SK-N-SH (cell line): Measurements from ENCODE around the gene CUEDC2. TPM values are rescaled to one million over a fixed set of nuclear protein-coding genes. Genes with fewer than 3 reads are reported as not detected.

Experiments used
- CTCF ChIA-PET: fragments of 300-600, 350-600 bp; formaldehyde crosslinking; extraction: SDS; loops from one replicate; lab custom pipeline; 2021; lab: Yijun Ruan, JAX
- POLR2A ChIA-PET: fragments of 350-600 bp; sonication (Branson Sonifier 250); formaldehyde crosslinking; extraction: SDS; loops from one replicate; lab custom pipeline; 2020; ENCODE audit warnings: antibody characterized with exemption, inconsistent platforms; lab: Yijun Ruan, JAX
- DNase-seq: peaks from one replicate; pipeline ENCODE4 v3.0.0; 2012
- H2AFZ ChIP-seq: fragments of 200-600 bp; sonication (generic); 2 replicates; pipeline ENCODE4 v1.8.1; 2016; ENCODE audit warnings: antibody characterized with exemption, mild to moderate bottlenecking, low read depth
- H3F3A ChIP-seq: fragments of 200-600 bp; sonication (generic); replicated peaks from 2 replicates; pipeline ENCODE3; 2016; ENCODE audit warnings: antibody characterized with exemption, mild to moderate bottlenecking; ENCODE audit not compliant: insufficient read depth
- H3K27ac ChIP-seq, 2 experiments: fragments of 200-500 bp in 1 of 2; fragments of 200-600 bp in 1 of 2; sonication (Bioruptor generic) in 1 of 2; sonication (generic), shearing (Covaris generic) in 1 of 2; 2 replicates each; pipeline versions ENCODE4 v1.5.1 to v1.6.1; 2014 to 2016; ENCODE audit warnings: low read depth in 2 of 2, inconsistent platforms in 1 of 2, low read length in 1 of 2, mild to moderate bottlenecking in 1 of 2, mixed read lengths in 1 of 2
- H3K27me3 ChIP-seq: fragments of 200-600 bp; sonication (generic), shearing (Covaris generic); 2 replicates; pipeline ENCODE4 v1.6.1; 2016; ENCODE audit warnings: mixed run types; ENCODE audit not compliant: insufficient read depth
- H3K36me3 ChIP-seq, 2 experiments: fragments of 200-500 bp in 1 of 2; fragments of 200-600 bp in 1 of 2; sonication (Bioruptor generic) in 1 of 2; sonication (generic) in 1 of 2; replicated peaks in 1 of 2; 2 replicates each; pipeline versions ENCODE3 to v1.5.1; 2014 to 2016; ENCODE audit warnings: low read length in 1 of 2, mild to moderate bottlenecking in 1 of 2; ENCODE audit not compliant: insufficient read depth in 2 of 2, control insufficient read depth in 1 of 2
- H3K4me1 ChIP-seq, 2 experiments: fragments of 200-500 bp in 1 of 2; fragments of 200-600 bp in 1 of 2; sonication (Bioruptor generic) in 1 of 2; sonication (generic), shearing (Covaris generic) in 1 of 2; 2 replicates each; pipeline versions ENCODE4 v1.5.1 to v1.6.1; 2014 to 2016; ENCODE audit warnings: low read depth in 1 of 2, low read length in 1 of 2, mixed run types in 1 of 2; ENCODE audit not compliant: insufficient read depth in 2 of 2, control insufficient read depth in 1 of 2
- H3K4me2 ChIP-seq: fragments of 200-600 bp; sonication (generic), shearing (Covaris generic); 2 replicates; pipeline ENCODE4 v1.6.1; 2017; ENCODE audit warnings: mixed run types
- H3K4me3 ChIP-seq, 2 experiments: fragments of 200-500 bp in 1 of 2; fragments of 200-600 bp in 1 of 2; sonication (Bioruptor generic) in 1 of 2; sonication (generic), shearing (Covaris generic) in 1 of 2; 2 replicates each; pipeline versions ENCODE4 v1.5.1 to v1.8.1; 2014 to 2016; ENCODE audit warnings: low read depth in 2 of 2, inconsistent platforms in 1 of 2, low read length in 1 of 2, mild to moderate bottlenecking in 1 of 2, mixed read lengths in 1 of 2, moderate library complexity in 1 of 2
- H3K79me2 ChIP-seq: fragments of 200-600 bp; sonication (generic); 2 replicates; pipeline ENCODE4 v1.8.1; 2017; ENCODE audit warnings: mild to moderate bottlenecking; ENCODE audit not compliant: insufficient read depth
- H3K9ac ChIP-seq: fragments of 200-600 bp; sonication (generic); 2 replicates; pipeline ENCODE4 v1.6.1; 2017; ENCODE audit warnings: mixed run types
- H3K9me2 ChIP-seq: fragments of 200-600 bp; sonication (generic); 2 replicates; pipeline ENCODE4 v1.6.1; 2017; ENCODE audit warnings: mixed run types
- H3K9me3 ChIP-seq: fragments of 200-600 bp; sonication (generic); 2 replicates; pipeline ENCODE4 v1.6.1; 2017; ENCODE audit warnings: mixed run types, mild to moderate bottlenecking, moderate library complexity
- H4K20me1 ChIP-seq: fragments of 200-600 bp; sonication (generic); 2 replicates; pipeline ENCODE4 v1.6.1; 2017; ENCODE audit warnings: mild to moderate bottlenecking, mixed run types; ENCODE audit not compliant: insufficient read depth
- CHD2 ChIP-seq: fragments of 150-350 bp; IDR thresholded peaks from 2 replicates; pipeline ENCODE4 v1.6.1; 2018; ENCODE audit warnings: low read length; ENCODE audit not compliant: partially characterized antibody
- ELF1 ChIP-seq: IDR thresholded peaks from 2 replicates; pipeline ENCODE4 v1.4.0; 2012
- EP300 ChIP-seq, 2 experiments: IDR thresholded peaks; 2 replicates each; pipeline versions ENCODE4 v1.4.0 to v1.6.1; 2012; ENCODE audit warnings: borderline replicate concordance in 1 of 2, low read depth in 1 of 2, low read length in 1 of 2
- FOXJ3 ChIP-seq: sonication (generic); formaldehyde crosslinking; IDR thresholded peaks from 2 replicates; pipeline ENCODE4 v1.5.1; 2020; ENCODE audit warnings: mild to moderate bottlenecking, missing genetic modification reagents
- FOXM1 ChIP-seq: IDR thresholded peaks from 2 replicates; pipeline ENCODE4 v1.4.0; 2012; ENCODE audit warnings: low read depth, mild to moderate bottlenecking
- GATA2 ChIP-seq: sonication (generic); formaldehyde crosslinking; IDR thresholded peaks from 2 replicates; pipeline ENCODE4 v1.5.0; 2020; ENCODE audit warnings: mild to moderate bottlenecking, missing genetic modification reagents
- MEF2A ChIP-seq: IDR thresholded peaks from 2 replicates; pipeline ENCODE4 v1.4.0; 2012; ENCODE audit warnings: low read depth, borderline replicate concordance
- MXI1 ChIP-seq: IDR thresholded peaks from 2 replicates; pipeline ENCODE4 v1.6.1; 2012; ENCODE audit warnings: mild to moderate bottlenecking, low read depth, low read length, improper control_type of control experiment
- NFIC ChIP-seq: IDR thresholded peaks from 2 replicates; pipeline ENCODE4 v1.4.0; 2012; ENCODE audit warnings: borderline replicate concordance
- NRF1 ChIP-seq: IDR thresholded peaks from 2 replicates; pipeline ENCODE4 v1.6.1; 2012; ENCODE audit warnings: low read depth, mild to moderate bottlenecking, low read length
- POLR2AphosphoS5 ChIP-seq: IDR thresholded peaks from 2 replicates; pipeline ENCODE4 v1.6.1; 2012; ENCODE audit warnings: low read depth, low read length
- RAD21 ChIP-seq: IDR thresholded peaks from 2 replicates; pipeline ENCODE4 v1.6.1; 2012; ENCODE audit warnings: mild to moderate bottlenecking, low read length
- RFX5 ChIP-seq: IDR thresholded peaks from 2 replicates; pipeline ENCODE4 v1.6.1; 2012; ENCODE audit warnings: mild to moderate bottlenecking, improper control_type of control experiment, low read length
- SMC3 ChIP-seq: IDR thresholded peaks from 2 replicates; pipeline ENCODE4 v1.6.1; 2012; ENCODE audit warnings: low read depth, low read length, improper control_type of control experiment
- TAF1 ChIP-seq: IDR thresholded peaks from 2 replicates; pipeline ENCODE4 v1.6.1; 2012; ENCODE audit warnings: low read depth, mild to moderate bottlenecking, low read length, moderate library complexity, borderline replicate concordance
- WGBS: methylation state at CpG from one replicate; pipeline ENCODE4 v1.1.6; 2017; ENCODE audit warnings: low lambda C conversion rate; 5-methylcytosine and 5-hydroxymethylcytosine counted together
- polyA plus RNA-seq, 3 experiments: library from polyadenylated mRNA; depleted of rRNA; stranded (reverse); fragments of >200 nt; gene quantifications; 2 replicates each; pipeline ENCODE4 v1.2.3, GENCODE V29; 2012
- TF ChIP-seq, protein P1 (sequence below): IDR thresholded peaks from 2 replicates; pipeline ENCODE4 v1.4.0; 2012; ENCODE audit warnings: low read depth, borderline replicate concordance
- TF ChIP-seq, protein P2 (sequence below): IDR thresholded peaks from 2 replicates; pipeline ENCODE4 v1.4.0; 2012; ENCODE audit warnings: low read depth
- TF ChIP-seq, protein P3 (sequence below): IDR thresholded peaks from 2 replicates; pipeline ENCODE4 v1.4.0; 2012; ENCODE audit warnings: low read depth, borderline replicate concordance

The CUEDC2 gene
- polyA plus RNA-seq, 1 of the 3 experiments (the other 2 are of a cell fraction) = 162 TPM

DNA sequence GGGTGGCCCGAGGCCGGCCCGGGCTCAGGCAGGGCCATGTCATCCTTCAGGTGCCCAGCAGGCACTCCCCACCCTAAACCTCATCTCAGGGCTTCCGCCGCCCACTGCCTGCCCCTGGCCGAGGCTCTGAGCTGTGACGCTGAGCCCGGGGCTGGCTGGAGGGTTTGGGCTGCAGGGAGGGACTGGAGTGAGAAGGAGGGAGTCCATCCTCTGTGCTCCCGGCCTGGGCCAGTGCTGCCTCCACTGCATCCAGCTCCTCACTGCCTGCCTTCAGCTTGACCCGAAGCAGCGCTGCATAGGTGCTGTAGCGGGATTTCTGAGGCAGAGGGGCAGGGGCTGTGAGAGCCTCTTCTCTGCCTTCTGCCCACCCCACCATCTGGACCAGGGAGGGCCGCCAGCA is 29.3 kb downstream of the CUEDC2 start:
- Histone ChIP-seq H2AFZ (no peak overlapping the region), H3K27ac (no peak overlapping the region), H3K9me2 (no peaks in the 10 kb centered on the region), H4K20me1 (no peaks in the 10 kb centered on the region), H3K4me1 (peaks cover 0 to 10% of the 10 kb centered on the region in 2 experiments; a peak in 1 of 4 replicates), H3K79me2 (no peaks in the 10 kb centered on the region), H3K4me3 (no peak overlapping the region), H3K9me3 (no peaks in the 10 kb centered on the region), H3K9ac (no peak overlapping the region), H3F3A (no peaks in the 10 kb centered on the region), H3K36me3 (no peaks in the 10 kb centered on the region), H3K4me2 (no peak overlapping the region), H3K27me3 (no peaks in the 10 kb centered on the region)
- WGBS = 66% methylated on average over 3 of the region's 13 CpGs
- ChIA-PET CTCF (interaction anchor here (0.6 to 16.5 kb wide), 19 partner anchors 9 to 256 kb away, joined by 3 to 359 read pairs (median 4); partner anchors contain the start of genes CUEDC2, ELOVL3, FBXL15 and NFKB2), POLR2A (interaction anchor here (0.6 to 1.4 kb wide), 3 partner anchors 19 to 381 kb away, joined by 3 to 5 read pairs (median 4); no protein-coding TSS in a partner anchor)
- DNase-seq = no peak
- TF ChIP-seq ELF1 (no peak), RAD21 (no peak), EP300 (IDR thresholded peaks at IDR 0.05; ENCODE audit: borderline replicate concordance in 1 of 2, low read depth in 1 of 2, low read length in 1 of 2) (no peak), RFX5 (no peak), MEF2A (no peak), CHD2 (no peak), GATA2 (CRISPR knock-in tag) (no peak), SMC3 (no peak), FOXJ3 (CRISPR knock-in tag) (no peak), TAF1 (no peak), POLR2AphosphoS5 (no peak), NRF1 (no peak)
- TF ChIP-seq, protein P1, sequence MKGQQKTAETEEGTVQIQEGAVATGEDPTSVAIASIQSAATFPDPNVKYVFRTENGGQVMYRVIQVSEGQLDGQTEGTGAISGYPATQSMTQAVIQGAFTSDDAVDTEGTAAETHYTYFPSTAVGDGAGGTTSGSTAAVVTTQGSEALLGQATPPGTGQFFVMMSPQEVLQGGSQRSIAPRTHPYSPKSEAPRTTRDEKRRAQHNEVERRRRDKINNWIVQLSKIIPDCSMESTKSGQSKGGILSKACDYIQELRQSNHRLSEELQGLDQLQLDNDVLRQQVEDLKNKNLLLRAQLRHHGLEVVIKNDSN = no peak
- TF ChIP-seq, protein P2, sequence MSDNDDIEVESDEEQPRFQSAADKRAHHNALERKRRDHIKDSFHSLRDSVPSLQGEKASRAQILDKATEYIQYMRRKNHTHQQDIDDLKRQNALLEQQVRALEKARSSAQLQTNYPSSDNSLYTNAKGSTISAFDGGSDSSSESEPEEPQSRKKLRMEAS = no peak
- TF ChIP-seq, protein P3, sequence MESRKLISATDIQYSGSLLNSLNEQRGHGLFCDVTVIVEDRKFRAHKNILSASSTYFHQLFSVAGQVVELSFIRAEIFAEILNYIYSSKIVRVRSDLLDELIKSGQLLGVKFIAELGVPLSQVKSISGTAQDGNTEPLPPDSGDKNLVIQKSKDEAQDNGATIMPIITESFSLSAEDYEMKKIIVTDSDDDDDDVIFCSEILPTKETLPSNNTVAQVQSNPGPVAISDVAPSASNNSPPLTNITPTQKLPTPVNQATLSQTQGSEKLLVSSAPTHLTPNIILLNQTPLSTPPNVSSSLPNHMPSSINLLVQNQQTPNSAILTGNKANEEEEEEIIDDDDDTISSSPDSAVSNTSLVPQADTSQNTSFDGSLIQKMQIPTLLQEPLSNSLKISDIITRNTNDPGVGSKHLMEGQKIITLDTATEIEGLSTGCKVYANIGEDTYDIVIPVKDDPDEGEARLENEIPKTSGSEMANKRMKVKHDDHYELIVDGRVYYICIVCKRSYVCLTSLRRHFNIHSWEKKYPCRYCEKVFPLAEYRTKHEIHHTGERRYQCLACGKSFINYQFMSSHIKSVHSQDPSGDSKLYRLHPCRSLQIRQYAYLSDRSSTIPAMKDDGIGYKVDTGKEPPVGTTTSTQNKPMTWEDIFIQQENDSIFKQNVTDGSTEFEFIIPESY = no peak

DNA sequence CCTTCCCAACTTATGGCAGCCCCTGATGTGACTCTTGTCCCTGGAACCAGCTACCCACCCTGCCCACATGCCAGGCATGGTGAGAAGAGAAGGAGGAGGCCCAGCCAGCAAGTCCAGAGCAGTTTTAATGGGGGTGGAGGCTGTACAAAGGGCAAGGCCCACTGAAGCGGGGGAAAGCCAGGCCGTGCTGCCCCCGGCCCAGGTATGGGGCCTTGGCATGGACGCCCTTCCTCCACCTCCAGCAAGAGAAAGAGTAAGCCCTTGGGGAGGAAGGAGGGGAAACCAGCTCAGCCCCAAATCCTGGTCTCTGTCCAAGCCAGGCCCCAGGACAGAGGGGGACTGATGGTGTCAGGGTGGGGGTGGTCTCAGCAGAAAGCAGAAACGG is 29.9 kb downstream of the CUEDC2 start:
- H3K4me1 ChIP-seq = peaks cover 0 to 6% of the 10 kb centered on the region in 2 experiments; a peak in 1 of 4 replicates
- H3F3A ChIP-seq = no peaks in the 10 kb centered on the region
- H3K9me2 ChIP-seq = no peaks in the 10 kb centered on the region
- no peak overlapping the region for H3K4me2 ChIP-seq
- no peaks in the 10 kb centered on the region for H4K20me1 ChIP-seq
- no peak overlapping the region for H3K27ac ChIP-seq
- 79% methylated on average over 4 of the region's 5 CpGs for WGBS
- H3K9ac ChIP-seq = no peak overlapping the region
- H2AFZ ChIP-seq = no peak overlapping the region
- ChIA-PET CTCF (interaction anchor here (1.3 to 16.5 kb wide), 8 partner anchors 8 to 256 kb away, joined by 3 to 359 read pairs (median 22); partner anchors contain the start of genes FBXL15, NFKB2 and PSD), POLR2A (no interaction called here)
- H3K4me3 ChIP-seq = no peak overlapping the region
- no peak for TF ChIP-seq SMC3
- TF ChIP-seq NFIC = no peak
- no peak for TF ChIP-seq TAF1
- TF ChIP-seq MXI1 = no peak
- no peak for TF ChIP-seq MEF2A
- TF ChIP-seq FOXM1 = no peak
- TF ChIP-seq, protein P3 = no peak
- no peak for TF ChIP-seq ELF1
- TF ChIP-seq, all 33 proteins: peak for 0
- no peaks in the 10 kb centered on the region for H3K79me2 ChIP-seq
- no peak for DNase-seq
- H3K36me3 ChIP-seq = no peaks in the 10 kb centered on the region
- no peaks in the 10 kb centered on the region for H3K27me3 ChIP-seq
- no peaks in the 10 kb centered on the region for H3K9me3 ChIP-seq
